ENCODE results near the gene LYST. TPM values are rescaled to one million over a fixed set of nuclear protein-coding genes. Genes with fewer than 3 reads are reported as not detected.

Gene LYST, protein sequence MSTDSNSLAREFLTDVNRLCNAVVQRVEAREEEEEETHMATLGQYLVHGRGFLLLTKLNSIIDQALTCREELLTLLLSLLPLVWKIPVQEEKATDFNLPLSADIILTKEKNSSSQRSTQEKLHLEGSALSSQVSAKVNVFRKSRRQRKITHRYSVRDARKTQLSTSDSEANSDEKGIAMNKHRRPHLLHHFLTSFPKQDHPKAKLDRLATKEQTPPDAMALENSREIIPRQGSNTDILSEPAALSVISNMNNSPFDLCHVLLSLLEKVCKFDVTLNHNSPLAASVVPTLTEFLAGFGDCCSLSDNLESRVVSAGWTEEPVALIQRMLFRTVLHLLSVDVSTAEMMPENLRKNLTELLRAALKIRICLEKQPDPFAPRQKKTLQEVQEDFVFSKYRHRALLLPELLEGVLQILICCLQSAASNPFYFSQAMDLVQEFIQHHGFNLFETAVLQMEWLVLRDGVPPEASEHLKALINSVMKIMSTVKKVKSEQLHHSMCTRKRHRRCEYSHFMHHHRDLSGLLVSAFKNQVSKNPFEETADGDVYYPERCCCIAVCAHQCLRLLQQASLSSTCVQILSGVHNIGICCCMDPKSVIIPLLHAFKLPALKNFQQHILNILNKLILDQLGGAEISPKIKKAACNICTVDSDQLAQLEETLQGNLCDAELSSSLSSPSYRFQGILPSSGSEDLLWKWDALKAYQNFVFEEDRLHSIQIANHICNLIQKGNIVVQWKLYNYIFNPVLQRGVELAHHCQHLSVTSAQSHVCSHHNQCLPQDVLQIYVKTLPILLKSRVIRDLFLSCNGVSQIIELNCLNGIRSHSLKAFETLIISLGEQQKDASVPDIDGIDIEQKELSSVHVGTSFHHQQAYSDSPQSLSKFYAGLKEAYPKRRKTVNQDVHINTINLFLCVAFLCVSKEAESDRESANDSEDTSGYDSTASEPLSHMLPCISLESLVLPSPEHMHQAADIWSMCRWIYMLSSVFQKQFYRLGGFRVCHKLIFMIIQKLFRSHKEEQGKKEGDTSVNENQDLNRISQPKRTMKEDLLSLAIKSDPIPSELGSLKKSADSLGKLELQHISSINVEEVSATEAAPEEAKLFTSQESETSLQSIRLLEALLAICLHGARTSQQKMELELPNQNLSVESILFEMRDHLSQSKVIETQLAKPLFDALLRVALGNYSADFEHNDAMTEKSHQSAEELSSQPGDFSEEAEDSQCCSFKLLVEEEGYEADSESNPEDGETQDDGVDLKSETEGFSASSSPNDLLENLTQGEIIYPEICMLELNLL (N-terminal part only)
- total RNA-seq, result 17.5 and 20.9 TPM in 2 replicates

GRCh38 chr1:235866205-235866912 is at the start of gene LYST:
TSS of gene LYST (minus strand) at chr1:235866906. CDS start at chr1:235830417, 36,489 bp downstream.

DNA sequence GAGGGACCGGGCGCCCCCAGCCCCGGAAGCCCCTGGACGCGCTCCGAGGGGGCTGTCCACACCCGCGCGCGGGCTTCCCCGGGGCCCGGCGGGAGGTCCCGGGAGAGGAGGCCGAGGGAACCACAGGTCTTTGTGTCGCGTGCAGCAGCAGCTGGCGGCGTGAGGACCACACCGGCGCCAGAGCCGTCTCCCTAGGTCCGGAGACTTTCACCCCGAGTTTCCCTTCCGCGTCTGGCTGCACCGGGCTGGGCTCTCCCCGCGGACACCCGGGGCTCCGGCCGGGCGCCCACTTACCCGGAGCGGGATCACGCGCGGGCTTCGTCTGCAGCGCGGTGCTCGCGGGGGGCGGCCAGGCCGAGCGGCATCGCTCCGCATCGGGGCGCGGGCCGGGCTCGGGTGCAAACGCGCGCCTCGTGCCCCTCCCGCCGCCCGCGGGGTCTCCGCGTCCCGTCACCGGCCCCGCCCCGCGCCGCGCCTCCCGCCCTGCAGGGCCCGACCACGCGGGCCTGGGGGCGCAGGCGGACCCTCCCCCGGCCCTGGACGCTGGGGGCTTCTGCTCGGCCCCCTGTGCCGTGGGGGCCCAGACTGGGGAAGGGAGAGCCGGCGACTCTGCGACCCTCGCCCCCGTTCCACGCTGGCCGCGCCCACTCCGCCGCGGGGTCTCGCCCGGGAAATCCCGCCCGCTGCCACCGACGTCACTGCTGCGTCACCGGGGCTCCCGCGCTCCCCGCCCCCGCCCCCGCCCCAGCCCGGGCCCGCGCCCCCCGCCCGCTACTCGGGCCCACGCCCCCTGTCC is 217.1 kb downstream of the LYST start, which contains the start of gene GNG4:
Gene GNG4, minus strand, starts transcription at position 417 of the 796 bp plus-strand sequence. CDS start 65,946 bp downstream, outside the sequence.

Other genes with a start within 250 kb of the LYST start
- gene GNG4, start 217.1 kb downstream of the LYST start, total RNA-seq, result 0.83 and 0.89 TPM in 2 replicates
- gene NID1, start 198.2 kb upstream of the LYST start, total RNA-seq, result 62.6 and 66.5 TPM in 2 replicates